Measurements from ENCODE around the gene ZBTB46. TPM values are rescaled to one million over a fixed set of nuclear protein-coding genes. Genes with fewer than 3 reads are reported as not detected.
A peak's percentile ranks its signal among the peaks of the same experiment; 100 is the strongest.

The ZBTB46 gene
- total RNA-seq, 1 donor from 2014 or later: 1.1 TPM

- Mint-ChIP-seq H3K36me3 (ENCODE audit: low read depth) (peaks cover 18% of the 10 kb centered on the region), H3K4me3 (peak overlapping the region; percentile 96), H3K27me3 (ENCODE audit: insufficient read depth) (no peaks in the 10 kb centered on the region), H3K27ac (peak overlapping the region; percentile 96), H3K9me3 (no peaks in the 10 kb centered on the region), H3K4me1 (ENCODE audit: low read depth) (peaks cover 19% of the 10 kb centered on the region)
- intact Hi-C loops (cut with micrococcal nuclease): no loop called here
- DNase-seq (ENCODE audit: low spot score): no peak
Measured at GRCh38 chr20:63863021-63863797, 32.1 kb upstream of the ZBTB46 start.

DNA sequence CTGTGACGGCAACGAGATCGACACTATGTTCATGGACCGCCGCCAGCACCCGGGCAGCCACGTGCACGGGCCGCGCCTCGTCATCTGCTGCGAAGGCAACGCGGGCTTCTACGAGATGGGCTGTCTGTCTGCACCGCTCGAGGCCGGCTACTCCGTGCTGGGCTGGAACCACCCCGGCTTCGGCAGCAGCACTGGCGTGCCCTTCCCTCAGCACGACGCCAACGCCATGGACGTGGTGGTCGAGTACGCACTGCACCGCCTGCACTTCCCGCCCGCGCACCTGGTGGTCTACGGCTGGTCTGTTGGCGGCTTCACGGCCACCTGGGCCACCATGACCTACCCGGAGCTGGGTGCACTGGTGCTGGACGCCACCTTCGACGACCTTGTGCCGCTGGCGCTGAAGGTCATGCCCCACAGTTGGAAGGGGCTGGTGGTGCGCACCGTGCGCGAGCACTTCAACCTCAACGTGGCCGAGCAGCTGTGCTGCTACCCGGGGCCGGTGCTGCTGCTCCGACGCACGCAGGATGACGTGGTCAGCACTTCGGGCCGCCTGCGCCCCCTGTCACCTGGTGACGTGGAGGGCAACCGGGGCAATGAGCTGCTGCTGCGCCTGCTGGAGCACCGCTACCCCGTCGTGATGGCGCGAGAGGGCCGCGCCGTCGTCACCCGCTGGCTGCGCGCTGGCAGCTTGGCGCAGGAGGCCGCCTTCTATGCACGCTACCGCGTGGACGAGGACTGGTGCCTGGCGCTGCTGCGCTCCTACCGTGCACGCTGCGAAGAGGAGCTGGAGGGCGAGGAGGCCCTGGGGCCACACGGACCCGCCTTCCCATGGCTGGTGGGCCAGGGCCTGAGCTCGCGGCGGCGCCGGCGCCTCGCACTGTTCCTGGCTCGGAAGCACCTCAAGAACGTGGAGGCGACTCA is 31.2 kb upstream of the ZBTB46 start:
- Mint-ChIP-seq H3K9me3 (no peaks in the 10 kb centered on the region), H3K27me3 (ENCODE audit: insufficient read depth) (no peaks in the 10 kb centered on the region), H3K4me1 (ENCODE audit: low read depth) (peaks cover 19% of the 10 kb centered on the region), H3K27ac (no peak overlapping the region), H3K4me3 (no peak overlapping the region), H3K36me3 (ENCODE audit: low read depth) (peaks cover 14% of the 10 kb centered on the region)
- DNase-seq (ENCODE audit: low spot score): no peak
- intact Hi-C loops (cut with micrococcal nuclease): no loop called here

DNA sequence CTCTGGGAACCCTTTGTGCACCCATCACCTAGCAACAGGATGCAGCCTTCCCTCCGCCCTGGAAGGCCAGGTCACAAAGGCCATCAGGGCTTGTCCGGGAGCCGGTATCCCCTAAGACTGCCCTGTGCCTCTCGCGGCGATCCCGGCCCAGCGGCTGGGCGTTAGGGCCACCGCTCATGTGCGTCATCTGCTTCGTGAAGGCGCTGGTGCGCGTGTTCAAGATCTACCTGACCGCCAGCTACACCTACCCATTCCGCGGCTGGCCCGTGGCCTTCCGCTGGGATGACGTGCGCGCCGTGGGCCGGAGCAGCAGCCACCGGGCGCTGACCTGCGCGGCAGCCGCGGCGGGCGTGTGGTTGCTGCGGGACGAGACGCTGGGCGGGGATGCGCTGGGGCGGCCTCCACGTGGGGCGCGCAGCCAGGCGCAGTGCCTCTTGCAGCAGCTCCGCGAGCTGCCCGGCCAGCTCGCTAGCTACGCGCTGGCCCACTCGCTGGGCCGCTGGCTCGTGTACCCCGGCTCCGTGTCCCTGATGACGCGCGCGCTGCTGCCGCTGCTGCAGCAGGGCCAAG is 30.4 kb upstream of the ZBTB46 start, which contains the start of gene ABHD16B:
Gene ABHD16B, plus strand, starts transcription at position 134 of the 570 bp plus-strand sequence. Its CDS starts 43 bp downstream, at position 177.
- H3K27me3 Mint-ChIP-seq (ENCODE audit: insufficient read depth): no peaks in the 10 kb centered on the region
- no peaks in the 10 kb centered on the region for H3K9me3 Mint-ChIP-seq
- H3K4me3 Mint-ChIP-seq: no peak within 1 kb of the TSS
- intact Hi-C loops (cut with micrococcal nuclease): no loop called here
- H3K4me1 Mint-ChIP-seq (ENCODE audit: low read depth): peaks cover 19% of the 10 kb centered on the region
- peaks cover 14% of the 10 kb centered on the region for H3K36me3 Mint-ChIP-seq (ENCODE audit: low read depth)
- no peak for DNase-seq (ENCODE audit: low spot score)
- H3K27ac Mint-ChIP-seq: no peak within 1 kb of the TSS

DNA sequence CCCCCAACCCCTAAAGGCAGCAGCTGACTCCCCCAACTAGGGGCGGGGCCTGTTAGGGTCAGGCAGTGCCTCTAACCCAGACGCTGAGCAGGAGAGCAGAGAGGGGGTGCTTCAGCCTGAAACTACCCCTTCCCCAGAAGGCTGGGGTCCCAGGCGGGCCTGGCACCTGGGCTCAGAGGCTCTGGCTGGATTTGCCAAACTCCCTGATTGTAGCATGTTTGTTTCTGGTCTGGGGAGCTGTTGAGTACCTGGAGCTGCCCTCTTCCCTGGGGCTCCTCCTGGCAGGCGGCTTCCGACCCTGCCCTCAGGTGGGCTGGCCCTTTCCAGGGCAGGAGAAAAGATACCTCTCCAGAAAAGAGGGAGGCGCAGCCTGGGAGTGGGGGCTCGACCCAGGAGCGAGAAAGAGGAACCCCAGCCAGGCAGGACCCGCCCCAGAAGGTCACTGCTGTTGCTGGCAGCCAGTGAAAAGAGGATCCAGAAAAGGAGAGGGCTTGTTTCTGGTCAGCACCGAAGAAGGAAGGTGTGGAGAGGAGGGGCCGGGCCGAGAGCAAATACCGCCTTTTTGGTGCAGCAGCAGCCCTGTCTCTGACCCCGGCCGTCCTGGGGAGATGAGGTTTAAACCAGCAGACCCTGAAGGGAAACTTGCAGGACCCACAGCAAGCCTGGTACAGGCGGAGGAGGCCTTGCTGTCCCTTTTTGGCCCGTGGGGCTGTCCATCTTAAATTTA is 29.4 kb upstream of the ZBTB46 start:
- peaks cover 12% of the 10 kb centered on the region for H3K4me1 Mint-ChIP-seq (ENCODE audit: low read depth)
- intact Hi-C loops (cut with micrococcal nuclease): no loop called here
- no peaks in the 10 kb centered on the region for H3K27me3 Mint-ChIP-seq (ENCODE audit: insufficient read depth)
- H3K9me3 Mint-ChIP-seq: no peaks in the 10 kb centered on the region
- H3K4me3 Mint-ChIP-seq: no peak overlapping the region
- H3K27ac Mint-ChIP-seq: no peak overlapping the region
- H3K36me3 Mint-ChIP-seq (ENCODE audit: low read depth): peaks cover 14% of the 10 kb centered on the region
- no peak for DNase-seq (ENCODE audit: low spot score)

DNA sequence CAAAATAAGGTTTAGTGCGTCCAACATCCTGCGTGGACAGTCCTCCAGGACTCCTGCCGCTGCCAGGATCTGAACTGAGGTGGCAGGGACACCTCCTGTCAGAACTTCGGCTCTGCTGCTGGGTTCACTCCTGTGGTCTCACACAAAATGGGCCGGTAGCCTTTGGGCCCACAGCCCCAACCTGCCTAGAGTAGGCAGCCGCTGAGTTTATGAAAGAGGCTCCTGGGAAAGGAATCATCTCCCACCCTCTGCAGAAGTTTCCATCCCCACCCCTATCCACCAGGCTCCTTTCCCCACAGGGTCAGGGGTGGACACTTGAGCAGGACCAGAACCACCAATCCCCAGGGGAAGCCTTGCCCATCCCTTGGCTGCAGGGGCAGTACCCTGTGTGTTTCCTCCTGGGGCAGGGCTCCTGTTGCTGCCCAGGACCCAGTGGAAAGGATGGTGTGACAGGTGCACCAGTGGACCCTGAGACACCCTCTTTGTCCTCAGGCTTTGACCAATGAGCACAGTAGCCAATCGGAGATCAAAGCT is 28.2 kb upstream of the ZBTB46 start:
- H3K36me3 Mint-ChIP-seq (ENCODE audit: low read depth): peaks cover 14% of the 10 kb centered on the region
- H3K27me3 Mint-ChIP-seq (ENCODE audit: insufficient read depth): no peaks in the 10 kb centered on the region
- no peak for DNase-seq (ENCODE audit: low spot score)
- no peak overlapping the region for H3K27ac Mint-ChIP-seq
- no peaks in the 10 kb centered on the region for H3K9me3 Mint-ChIP-seq
- intact Hi-C loops (cut with micrococcal nuclease): no loop called here
- H3K4me1 Mint-ChIP-seq (ENCODE audit: low read depth): peaks cover 12% of the 10 kb centered on the region
- no peak overlapping the region for H3K4me3 Mint-ChIP-seq

DNA sequence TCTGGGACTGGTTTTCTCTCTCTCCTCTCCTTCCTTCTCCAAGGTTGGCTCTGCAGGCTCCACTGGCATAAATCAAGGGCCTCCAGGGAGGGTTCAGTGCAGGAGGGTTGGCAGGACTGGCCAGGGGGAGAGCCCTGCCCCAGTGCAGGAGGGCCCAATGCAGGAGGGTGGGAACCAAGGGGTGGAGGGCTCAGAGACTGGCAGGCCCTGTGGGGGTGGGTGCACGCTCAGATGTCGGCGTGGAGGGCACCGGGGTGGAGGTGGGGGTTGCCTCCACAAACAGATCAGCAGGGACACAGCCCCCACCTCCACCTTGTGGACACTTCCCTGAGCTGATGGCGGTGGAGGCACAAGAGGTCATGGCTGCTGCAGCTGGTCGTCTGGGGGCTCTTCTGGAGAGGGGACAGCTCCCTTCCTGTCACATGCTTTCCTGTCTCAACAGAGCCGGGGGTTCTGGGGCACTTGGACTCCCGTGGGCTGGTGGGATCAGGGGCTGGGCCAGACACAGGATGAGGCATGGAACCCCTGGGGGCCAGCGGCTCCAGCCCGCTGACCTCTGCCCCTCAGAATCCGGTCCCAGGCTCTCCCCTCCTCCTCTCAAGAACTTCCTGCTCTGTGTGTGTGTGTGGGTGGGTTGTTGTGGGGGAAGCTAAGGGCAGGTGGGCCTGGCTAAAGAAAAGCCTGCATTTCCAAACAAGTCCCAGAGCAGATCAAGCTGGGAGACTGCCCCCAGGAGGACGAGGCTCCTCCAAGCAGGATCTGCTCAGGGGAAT is 27.5 kb upstream of the ZBTB46 start:
- Mint-ChIP-seq H3K4me3 (no peak overlapping the region), H3K9me3 (no peaks in the 10 kb centered on the region), H3K36me3 (ENCODE audit: low read depth) (peaks cover 9% of the 10 kb centered on the region), H3K27me3 (ENCODE audit: insufficient read depth) (no peaks in the 10 kb centered on the region), H3K4me1 (ENCODE audit: low read depth) (peaks cover 7% of the 10 kb centered on the region), H3K27ac (no peak overlapping the region)
- no peak for DNase-seq (ENCODE audit: low spot score)
- intact Hi-C loops (cut with micrococcal nuclease): no loop called here

DNA sequence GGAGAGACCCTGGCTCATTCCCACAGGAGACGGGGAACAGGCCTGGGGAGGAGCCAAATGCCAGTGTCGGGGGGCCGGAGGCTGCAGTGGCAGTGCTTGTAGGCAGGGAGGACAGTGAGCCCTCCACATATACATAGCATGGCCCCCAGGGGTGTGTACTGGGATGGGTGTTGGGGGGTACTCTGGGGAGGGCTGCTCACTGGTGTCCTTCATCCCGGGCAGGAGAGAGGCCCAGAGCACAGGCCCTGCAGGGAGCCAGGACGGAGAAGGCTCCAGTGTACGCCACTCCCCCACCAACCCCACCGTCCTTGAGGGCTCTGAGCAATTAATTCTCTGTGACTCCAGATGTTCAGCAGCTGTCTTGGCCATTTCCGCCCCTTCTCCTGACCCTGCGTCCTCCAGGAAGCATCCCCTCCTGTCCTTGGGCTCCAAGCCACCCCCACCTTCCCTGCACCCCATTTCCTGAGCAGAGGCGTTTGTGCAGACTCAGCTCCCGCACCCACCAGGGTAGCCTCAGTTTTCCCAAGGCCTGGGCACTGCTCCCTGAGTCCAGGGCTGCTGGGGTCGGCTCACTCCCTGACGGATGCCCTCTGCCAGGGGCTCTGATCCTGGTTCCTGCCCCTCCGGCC is 26.8 kb upstream of the ZBTB46 start:
- Mint-ChIP-seq H3K9me3 (no peaks in the 10 kb centered on the region), H3K27me3 (ENCODE audit: insufficient read depth) (no peaks in the 10 kb centered on the region), H3K27ac (peak overlapping the region; percentile 15), H3K4me3 (no peak overlapping the region), H3K36me3 (ENCODE audit: low read depth) (peaks cover 5% of the 10 kb centered on the region), H3K4me1 (ENCODE audit: low read depth) (no peaks in the 10 kb centered on the region)
- intact Hi-C loops (cut with micrococcal nuclease): no loop called here
- no peak for DNase-seq (ENCODE audit: low spot score)

DNA sequence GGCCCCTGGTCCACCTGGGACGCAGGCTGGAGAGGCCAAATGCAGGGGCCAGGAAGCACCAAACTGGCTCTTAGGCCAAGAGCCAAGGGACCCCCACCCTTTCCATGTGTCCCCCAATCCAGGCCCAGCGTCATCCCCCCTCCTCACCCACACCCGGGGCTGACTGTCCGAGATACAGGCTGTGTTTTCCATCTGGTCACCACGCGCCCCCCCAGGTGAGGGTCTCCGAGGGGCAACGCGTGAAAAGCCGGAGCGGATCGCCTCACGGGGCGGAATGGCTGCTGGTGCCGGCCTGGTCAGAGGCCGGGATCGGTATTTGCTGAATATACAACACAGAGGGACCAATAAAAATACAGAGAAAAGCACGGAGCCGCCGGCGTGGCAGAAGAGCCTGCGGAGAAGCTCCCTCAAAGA is 25.0 kb upstream of the ZBTB46 start:
- peaks cover 5% of the 10 kb centered on the region for H3K36me3 Mint-ChIP-seq (ENCODE audit: low read depth)
- DNase-seq (ENCODE audit: low spot score): no peak
- H3K4me1 Mint-ChIP-seq (ENCODE audit: low read depth): peaks cover 3% of the 10 kb centered on the region
- H3K27me3 Mint-ChIP-seq (ENCODE audit: insufficient read depth): peaks cover 6% of the 10 kb centered on the region
- intact Hi-C loops (cut with micrococcal nuclease): no loop called here
- H3K9me3 Mint-ChIP-seq: no peaks in the 10 kb centered on the region
- H3K27ac Mint-ChIP-seq: no peak overlapping the region
- H3K4me3 Mint-ChIP-seq: no peak overlapping the region

DNA sequence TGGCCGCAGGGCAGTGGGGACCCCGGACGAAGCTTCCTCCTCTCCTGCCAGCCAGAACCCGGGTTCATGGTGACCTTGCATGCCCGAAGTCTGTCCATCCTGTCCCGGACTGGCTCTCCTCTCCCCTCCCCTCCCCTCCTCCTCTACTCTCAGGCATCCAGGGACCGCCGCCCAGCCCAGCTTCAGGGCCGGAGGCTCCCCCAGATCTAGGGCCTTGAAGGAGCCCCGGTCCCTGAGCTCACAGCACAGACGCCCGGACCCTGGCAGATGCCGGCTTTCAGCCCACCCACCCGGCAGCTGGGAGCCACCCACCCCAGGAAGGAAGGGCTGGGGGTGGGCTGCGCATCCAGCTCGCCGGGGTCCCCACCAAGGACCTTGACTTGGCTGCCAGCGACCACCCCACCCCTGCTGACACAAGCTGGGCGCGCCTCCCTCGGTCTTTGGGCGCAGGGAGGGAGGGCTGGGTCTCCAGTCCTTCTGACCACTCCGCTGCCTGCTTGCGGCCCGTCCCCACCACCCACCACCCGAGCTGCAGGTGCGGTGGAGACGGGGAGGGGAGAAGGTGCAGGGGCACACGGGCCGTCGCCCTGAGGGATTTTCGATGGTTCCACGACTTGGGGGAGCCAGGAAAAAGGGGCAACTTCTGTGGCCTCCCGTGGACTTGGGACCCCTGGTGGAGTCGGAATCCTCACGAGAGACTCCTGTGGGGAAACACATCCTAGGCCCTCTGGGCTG is 24.5 kb upstream of the ZBTB46 start:
- intact Hi-C loops (cut with micrococcal nuclease): no loop called here

DNA sequence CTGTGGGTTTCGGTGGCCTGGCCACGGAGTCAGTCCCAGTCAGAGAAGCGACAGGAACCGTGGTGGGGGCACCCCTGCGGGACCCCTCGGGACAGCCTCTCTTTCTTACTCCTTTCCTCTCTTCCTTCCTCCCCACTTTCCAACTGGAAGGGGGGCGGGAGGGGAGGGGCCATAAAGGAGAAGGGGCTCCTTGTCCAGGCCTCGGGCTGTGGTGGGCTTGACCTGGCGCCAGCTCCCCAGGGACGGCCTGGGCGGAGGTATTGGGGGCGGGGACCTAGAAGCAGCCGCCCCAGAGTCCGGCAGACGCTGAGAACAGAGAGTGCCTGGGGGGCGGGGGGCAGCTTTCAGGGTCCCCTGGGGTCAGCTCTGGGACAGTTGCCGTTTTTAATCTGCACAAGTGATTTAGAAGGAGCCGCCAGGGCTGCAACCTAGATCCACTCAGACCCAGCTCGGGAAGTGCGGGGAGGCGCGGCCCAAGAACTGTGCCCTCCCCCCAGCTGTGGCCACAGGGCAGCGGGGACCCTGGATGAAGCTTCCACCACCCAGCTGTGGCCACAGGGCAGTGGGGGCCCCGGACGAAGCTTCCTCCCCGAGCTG is 23.8 kb upstream of the ZBTB46 start:
- no peak overlapping the region for H3K4me3 Mint-ChIP-seq
- no peak for DNase-seq (ENCODE audit: low spot score)
- no peak overlapping the region for H3K27ac Mint-ChIP-seq
- H3K4me1 Mint-ChIP-seq (ENCODE audit: low read depth): peaks cover 10% of the 10 kb centered on the region
- no peaks in the 10 kb centered on the region for H3K9me3 Mint-ChIP-seq
- intact Hi-C loops (cut with micrococcal nuclease): no loop called here
- no peaks in the 10 kb centered on the region for H3K36me3 Mint-ChIP-seq (ENCODE audit: low read depth)
- H3K27me3 Mint-ChIP-seq (ENCODE audit: insufficient read depth): peaks cover 12% of the 10 kb centered on the region

More for the DNA sequence above, 24.5 kb upstream of the ZBTB46 start:
- Mint-ChIP-seq H3K27me3 (ENCODE audit: insufficient read depth) (peaks cover 11% of the 10 kb centered on the region), H3K4me3 (no peak overlapping the region), H3K27ac (no peak overlapping the region), H3K4me1 (ENCODE audit: low read depth) (peaks cover 8% of the 10 kb centered on the region), H3K36me3 (ENCODE audit: low read depth) (no peaks in the 10 kb centered on the region), H3K9me3 (no peaks in the 10 kb centered on the region)
- DNase-seq (ENCODE audit: low spot score): no peak

Measured in activated T-helper 1 cell treated with anti-CD3 and anti-CD28 coated beads, Interleukin-12 subunit alpha, Interleukin-12 subunit beta, Interleukin-2, Interleukin-4 antibody, amounts not matched to agents 30 ng/mL and 10 ng/mL and 1 ng/mL, durations not matched to agents 14 hours and 24 hours and 36 hours (primary cell).